C4-2B (cell line): ENCODE data around the gene INO80D.

Source experiments
- H3K27ac ChIP-seq: fragments of 450-650 bp; 2 replicates; pipeline ENCODE4 v1.5.1; 2017
- ZFX ChIP-seq: fragments of 450-650 bp; IDR thresholded peaks from 2 replicates; pipeline ENCODE4 v1.6.1; 2017
- TF ChIP-seq, protein P1 (sequence below): fragments of 450-650 bp; conservative IDR thresholded peaks from 2 replicates; pipeline ENCODE4 v1.5.1; 2017; ENCODE audit warnings: mild to moderate bottlenecking

Gene INO80D

DNA sequence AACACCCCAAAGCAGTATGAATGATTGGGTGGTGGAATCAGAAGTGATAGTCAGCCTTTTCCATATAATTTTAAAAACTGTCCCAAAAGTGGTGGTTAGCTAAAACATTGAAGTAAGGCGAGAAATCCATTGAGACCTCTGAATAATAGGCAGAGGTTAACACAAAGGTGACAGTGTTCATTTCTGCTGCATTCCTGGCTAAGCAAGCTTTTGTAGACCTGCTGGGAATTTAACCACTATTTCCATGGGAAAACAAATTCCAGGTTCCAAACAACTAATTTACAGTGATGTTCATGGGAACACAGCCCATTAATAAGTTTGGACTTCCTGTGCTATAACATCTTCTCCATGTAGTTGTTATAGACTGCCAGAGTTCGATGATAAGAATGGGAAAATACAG, 6.3 kb upstream of the INO80D start:
- H3K27ac ChIP-seq = no peak overlapping the region
- TF ChIP-seq, protein P1, sequence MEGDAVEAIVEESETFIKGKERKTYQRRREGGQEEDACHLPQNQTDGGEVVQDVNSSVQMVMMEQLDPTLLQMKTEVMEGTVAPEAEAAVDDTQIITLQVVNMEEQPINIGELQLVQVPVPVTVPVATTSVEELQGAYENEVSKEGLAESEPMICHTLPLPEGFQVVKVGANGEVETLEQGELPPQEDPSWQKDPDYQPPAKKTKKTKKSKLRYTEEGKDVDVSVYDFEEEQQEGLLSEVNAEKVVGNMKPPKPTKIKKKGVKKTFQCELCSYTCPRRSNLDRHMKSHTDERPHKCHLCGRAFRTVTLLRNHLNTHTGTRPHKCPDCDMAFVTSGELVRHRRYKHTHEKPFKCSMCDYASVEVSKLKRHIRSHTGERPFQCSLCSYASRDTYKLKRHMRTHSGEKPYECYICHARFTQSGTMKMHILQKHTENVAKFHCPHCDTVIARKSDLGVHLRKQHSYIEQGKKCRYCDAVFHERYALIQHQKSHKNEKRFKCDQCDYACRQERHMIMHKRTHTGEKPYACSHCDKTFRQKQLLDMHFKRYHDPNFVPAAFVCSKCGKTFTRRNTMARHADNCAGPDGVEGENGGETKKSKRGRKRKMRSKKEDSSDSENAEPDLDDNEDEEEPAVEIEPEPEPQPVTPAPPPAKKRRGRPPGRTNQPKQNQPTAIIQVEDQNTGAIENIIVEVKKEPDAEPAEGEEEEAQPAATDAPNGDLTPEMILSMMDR = no peak
- no peak for TF ChIP-seq ZFX

DNA sequence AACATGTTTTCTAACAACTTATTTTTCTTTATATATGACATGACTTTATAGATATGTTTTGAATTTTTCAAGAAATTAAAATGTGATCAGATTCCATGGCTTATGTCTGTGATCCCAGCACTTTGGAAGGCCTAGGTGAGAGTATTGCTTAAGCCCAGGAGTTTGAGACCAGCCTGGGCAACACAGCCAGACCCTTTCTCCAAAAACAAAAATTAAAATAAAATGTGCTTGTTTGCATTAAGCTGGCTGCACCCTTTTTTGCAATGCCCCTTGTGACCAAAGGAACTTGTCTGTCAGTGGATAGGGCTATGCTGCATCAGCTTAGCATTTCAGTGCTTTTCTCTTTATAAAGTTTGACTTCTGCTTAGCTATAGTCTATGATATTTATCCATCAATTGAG, 2.3 kb upstream of the INO80D start:
- no peak for TF ChIP-seq ZFX
- TF ChIP-seq, protein P1 = no peak
- no peak overlapping the region for H3K27ac ChIP-seq

DNA sequence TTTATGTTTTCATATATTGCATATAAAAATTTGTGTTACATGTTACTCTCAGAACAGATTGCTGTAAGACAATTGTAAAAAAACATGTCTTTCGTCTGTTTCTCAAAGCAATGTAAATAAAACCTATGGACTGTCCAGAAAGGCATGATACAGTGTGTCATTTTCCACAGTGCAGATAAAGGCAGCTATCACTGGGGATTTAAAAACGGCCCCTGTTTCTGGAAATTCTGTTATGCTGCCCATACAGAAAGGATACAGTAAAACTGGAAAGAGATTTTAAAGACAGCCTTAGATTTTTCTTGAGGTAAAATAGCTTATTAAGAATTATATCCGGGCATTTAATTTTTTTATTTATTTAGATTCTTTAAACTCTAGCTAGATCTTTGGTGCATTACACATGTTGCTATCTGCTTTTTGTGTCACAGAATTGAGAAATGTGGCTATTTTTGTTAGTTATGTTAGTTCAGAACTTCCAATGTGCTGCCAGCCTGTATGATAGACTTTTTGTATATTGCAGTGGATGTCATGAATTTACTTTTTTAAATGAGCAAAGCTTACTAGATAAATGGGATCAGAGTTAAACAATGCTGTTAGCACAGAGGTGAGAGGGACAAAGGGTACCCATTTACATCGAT, 859 bp upstream of the INO80D start:
- H3K27ac ChIP-seq = no peak overlapping the region
- no peak for TF ChIP-seq ZFX
- TF ChIP-seq, protein P1 = no peak

DNA sequence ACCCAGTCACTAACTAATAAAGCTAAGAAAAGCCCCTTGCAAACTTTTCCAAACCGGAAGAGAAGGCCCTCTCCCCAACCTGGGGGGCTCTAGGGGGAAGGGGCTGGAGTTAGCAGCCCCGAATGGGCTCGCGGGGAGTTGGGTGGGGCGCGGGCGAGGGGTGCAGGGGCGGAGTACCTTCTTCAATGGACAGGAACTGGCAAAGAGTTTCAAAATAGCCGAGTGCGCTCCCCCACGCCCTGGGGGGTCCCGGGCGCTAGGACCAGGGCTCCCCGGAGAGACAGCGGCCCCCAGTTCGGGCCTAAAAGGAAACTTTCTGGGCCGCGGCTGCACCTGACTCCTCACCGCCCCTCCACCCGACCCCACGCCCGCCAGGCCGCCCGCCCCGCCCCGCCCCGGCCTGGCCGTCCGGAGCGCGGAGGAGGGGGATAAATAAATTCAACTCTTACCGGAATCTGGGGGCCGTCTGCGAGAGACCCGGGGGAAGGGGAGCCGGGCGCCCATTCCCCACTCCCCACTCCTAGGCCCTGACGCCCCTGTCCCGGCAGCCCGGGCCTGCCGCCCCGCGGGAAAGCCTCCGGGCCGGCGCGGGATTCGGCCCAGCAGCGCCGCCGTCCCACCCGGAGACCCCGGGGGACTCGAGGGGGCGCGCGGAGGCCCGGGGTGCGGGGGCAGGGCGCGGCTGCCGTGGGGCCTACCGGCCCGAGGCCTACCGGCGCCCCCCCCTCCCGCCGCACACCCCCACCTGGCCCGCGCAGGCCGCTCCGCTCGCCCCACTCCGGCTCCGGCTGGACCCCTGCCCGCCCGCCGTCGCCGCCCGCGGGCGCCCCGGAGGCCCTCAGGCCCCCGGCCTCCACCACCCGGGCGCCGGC, 868 bp downstream of the INO80D start:
- TF ChIP-seq ZFX = no peak
- TF ChIP-seq, protein P1 = no peak
- peak overlapping the region; percentile 87 for H3K27ac ChIP-seq

DNA sequence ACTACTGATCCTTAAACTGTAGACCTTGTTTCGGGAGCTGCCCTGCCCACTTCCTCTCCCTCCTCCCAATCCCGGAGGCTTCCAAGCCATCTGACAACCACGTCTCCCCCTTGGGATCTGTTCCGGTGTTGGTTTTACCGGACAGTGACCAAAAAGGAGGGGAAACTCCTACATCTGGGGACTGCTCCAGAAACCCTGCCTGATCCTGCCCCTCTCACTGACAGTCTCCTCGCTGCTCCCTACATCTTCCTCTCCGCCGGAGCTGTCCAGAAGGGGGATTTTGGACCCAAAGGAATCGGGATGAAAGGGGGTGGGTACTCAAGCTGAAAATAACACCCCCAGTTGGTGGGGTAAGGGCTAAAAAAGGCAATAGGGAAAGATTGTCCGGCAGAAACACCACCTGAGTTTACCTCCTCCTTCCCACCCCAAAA, 1.5 kb downstream of the INO80D start:
- TF ChIP-seq, protein P1 = no peak
- TF ChIP-seq ZFX = no peak

DNA sequence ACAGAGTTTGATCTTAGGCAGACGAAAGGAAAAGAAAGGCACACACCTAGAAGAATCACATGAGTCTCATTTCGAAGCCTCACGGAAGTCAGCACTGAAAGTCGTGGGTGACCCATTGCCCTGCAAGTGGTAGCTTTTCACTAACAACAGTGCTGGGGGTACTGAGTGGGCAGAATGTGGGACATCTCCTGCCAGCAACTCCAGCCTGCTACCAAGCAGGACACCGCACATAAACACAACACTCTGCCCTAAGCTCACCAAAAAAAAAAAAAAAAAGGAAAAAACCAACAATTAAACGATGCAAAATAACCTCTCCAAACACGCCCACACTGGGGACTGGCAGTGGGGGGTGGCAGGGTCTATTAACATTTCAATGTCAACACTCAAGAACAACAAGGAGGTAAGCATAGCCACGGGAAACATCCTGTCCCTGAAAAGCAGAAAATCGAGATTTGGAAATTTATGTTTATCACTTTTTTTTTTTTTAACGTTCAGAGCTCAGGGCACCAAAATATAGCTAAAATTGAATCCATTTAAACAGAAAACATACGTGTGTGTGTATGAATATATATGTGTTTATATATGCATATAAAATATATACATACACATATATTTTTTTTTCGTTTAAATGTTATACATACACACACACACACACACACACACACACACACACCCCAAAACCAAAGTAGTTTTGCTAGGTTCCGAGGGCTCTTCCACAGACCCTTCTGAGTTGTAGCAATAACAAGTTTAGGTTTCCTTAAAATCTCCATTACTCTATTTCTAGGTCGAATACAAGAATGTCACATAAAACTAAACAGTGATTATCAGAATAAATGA, 2.2 kb downstream of the INO80D start:
- TF ChIP-seq ZFX = no peak
- TF ChIP-seq, protein P1 = no peak

More for the DNA sequence above, 1.5 kb downstream of the INO80D start:
- peak overlapping the region; percentile 87 for H3K27ac ChIP-seq

More for the DNA sequence above, 2.2 kb downstream of the INO80D start:
- H3K27ac ChIP-seq = peak overlapping the region; percentile 87
